ENCODE measurements around the gene ATP1B1.
"Not testable (repeated sequence)": the region's sequence is repeated elsewhere in the genome, so short reads cannot be mapped to it uniquely, and the experiment has no call there.

Gene ATP1B1

GRCh38 chr1:169118227-169118626, 11.7 kb downstream of the ATP1B1 start:
- DNase-seq: no peak

GRCh38 chr1:169119405-169119804, 12.9 kb downstream of the ATP1B1 start:
- DNase-seq: no peak

- no peak for DNase-seq
Observed at GRCh38 chr1:169120066-169120465, 13.6 kb downstream of the ATP1B1 start.

GRCh38 chr1:169121146-169121923, 14.8 kb downstream of the ATP1B1 start:
- no peak for DNase-seq

GRCh38 chr1:169122976-169123375, 16.5 kb downstream of the ATP1B1 start:
- no peak for DNase-seq

GRCh38 chr1:169124459-169124858, 18.0 kb downstream of the ATP1B1 start:
- no peak for DNase-seq

- not testable (repeated sequence) for DNase-seq
Observed at GRCh38 chr1:169125597-169125996, 19.1 kb downstream of the ATP1B1 start.

GRCh38 chr1:169126335-169126734, 19.8 kb downstream of the ATP1B1 start:
- DNase-seq: no peak

- no peak for DNase-seq
Observed at GRCh38 chr1:169127305-169127704, 20.8 kb downstream of the ATP1B1 start.

- DNase-seq: no peak
Observed at GRCh38 chr1:169128562-169128961, 22.1 kb downstream of the ATP1B1 start.

GRCh38 chr1:169129109-169129784, 22.8 kb downstream of the ATP1B1 start:
- no peak for DNase-seq

- no peak for DNase-seq
Observed at GRCh38 chr1:169130683-169131082, 24.2 kb downstream of the ATP1B1 start.

- no peak for DNase-seq
Observed at GRCh38 chr1:169132512-169133227, 26.2 kb downstream of the ATP1B1 start.

- DNase-seq: no peak
Observed at GRCh38 chr1:169133228-169133576, 26.7 kb downstream of the ATP1B1 start.

- DNase-seq: no peak
Observed at GRCh38 chr1:169133801-169134502, 27.5 kb downstream of the ATP1B1 start.

- DNase-seq: no peak
Observed at GRCh38 chr1:169137357-169137756, 30.9 kb downstream of the ATP1B1 start.

GRCh38 chr1:169138866-169139670, 32.6 kb downstream of the ATP1B1 start:
- no peak for DNase-seq

- no peak for DNase-seq
Observed at GRCh38 chr1:169141356-169141755, 34.9 kb downstream of the ATP1B1 start.

GRCh38 chr1:169142129-169142528, 35.6 kb downstream of the ATP1B1 start:
- DNase-seq: no peak

- DNase-seq: no peak
Observed at GRCh38 chr1:169143346-169143745, 36.9 kb downstream of the ATP1B1 start.

GRCh38 chr1:169143984-169144383, 37.5 kb downstream of the ATP1B1 start:
- DNase-seq: no peak

GRCh38 chr1:169144941-169145626, 38.6 kb downstream of the ATP1B1 start:
- no peak for DNase-seq

Data from NCI-H2029 treated with DMSO at 0.1 percent for 48 hours (cell line).